MCF 10A (cell line): ENCODE results near the gene NDOR1. TPM values are rescaled to one million over a fixed set of nuclear protein-coding genes. Genes with fewer than 3 reads are reported as not detected.

ENCODE experiments used
- BruUV-seq: library from RNA; stranded (reverse); fragments of 400-500 nt; replicated peaks from 2 replicates; lab custom pipeline; 2021; lab: Mats Ljungman, UMichigan
- CTCF ChIA-PET: fragments of 300-600 bp; sonication (Branson Sonifier 250); formaldehyde crosslinking; extraction: SDS; loops from one replicate; lab custom pipeline; 2021; ENCODE audit warnings: antibody characterized with exemption, inconsistent platforms; lab: Yijun Ruan, JAX
- POLR2A ChIA-PET: fragments of 300-600, 350-650 bp; sonication (Branson Sonifier 250); formaldehyde crosslinking; extraction: SDS; loops from one replicate; lab custom pipeline; 2020; ENCODE audit warnings: antibody characterized with exemption, inconsistent platforms; lab: Yijun Ruan, JAX
- DNase-seq: peaks from one replicate; pipeline ENCODE4 v3.0.0-alpha.2; 2018; ENCODE audit not compliant: unreplicated experiment
- H3K27ac Mint-ChIP-seq: one replicate; pipeline ENCODE4 v1.8.0; 2022; ENCODE audit warnings: mild to moderate bottlenecking, low read depth, mixed read lengths; ENCODE audit not compliant: unreplicated experiment
- H3K27me3 Mint-ChIP-seq: one replicate; pipeline ENCODE4 v1.8.0; 2022; ENCODE audit warnings: mixed read lengths; ENCODE audit not compliant: insufficient read depth, unreplicated experiment
- H3K36me3 Mint-ChIP-seq: one replicate; pipeline ENCODE4 v1.8.0; 2022; ENCODE audit warnings: mild to moderate bottlenecking, moderate library complexity, mixed read lengths; ENCODE audit not compliant: insufficient read depth, unreplicated experiment
- H3K4me1 Mint-ChIP-seq: one replicate; pipeline ENCODE4 v1.8.0; 2022; ENCODE audit warnings: mixed read lengths; ENCODE audit not compliant: insufficient read depth, unreplicated experiment
- H3K4me3 Mint-ChIP-seq: one replicate; pipeline ENCODE4 v1.8.0; 2022; ENCODE audit warnings: mild to moderate bottlenecking, moderate library complexity, mixed read lengths; ENCODE audit not compliant: unreplicated experiment
- H3K9me3 Mint-ChIP-seq: one replicate; pipeline ENCODE4 v1.8.0; 2022; ENCODE audit warnings: mixed read lengths; ENCODE audit not compliant: unreplicated experiment
- intact Hi-C: fragments of 100-400 bp; cut with micrococcal nuclease; formaldehyde crosslinking; loops from 2 replicates; pipeline ENCODE4 v1.14.1; 2022
- total RNA-seq: library from RNA; stranded (reverse); gene quantifications from 2 replicates; pipeline ENCODE4 v1.2.3, GENCODE V29; 2022
- TF ChIP-seq, protein P1 (sequence below): fragments of 200-600 bp; IDR thresholded peaks from one replicate; pipeline ENCODE4 v1.8.0; 2022; ENCODE audit warnings: antibody characterized with exemption, mild to moderate bottlenecking; ENCODE audit not compliant: unreplicated experiment

The NDOR1 gene
- total RNA-seq, 1 experiment from 2014 or later: 18.0 TPM

DNA sequence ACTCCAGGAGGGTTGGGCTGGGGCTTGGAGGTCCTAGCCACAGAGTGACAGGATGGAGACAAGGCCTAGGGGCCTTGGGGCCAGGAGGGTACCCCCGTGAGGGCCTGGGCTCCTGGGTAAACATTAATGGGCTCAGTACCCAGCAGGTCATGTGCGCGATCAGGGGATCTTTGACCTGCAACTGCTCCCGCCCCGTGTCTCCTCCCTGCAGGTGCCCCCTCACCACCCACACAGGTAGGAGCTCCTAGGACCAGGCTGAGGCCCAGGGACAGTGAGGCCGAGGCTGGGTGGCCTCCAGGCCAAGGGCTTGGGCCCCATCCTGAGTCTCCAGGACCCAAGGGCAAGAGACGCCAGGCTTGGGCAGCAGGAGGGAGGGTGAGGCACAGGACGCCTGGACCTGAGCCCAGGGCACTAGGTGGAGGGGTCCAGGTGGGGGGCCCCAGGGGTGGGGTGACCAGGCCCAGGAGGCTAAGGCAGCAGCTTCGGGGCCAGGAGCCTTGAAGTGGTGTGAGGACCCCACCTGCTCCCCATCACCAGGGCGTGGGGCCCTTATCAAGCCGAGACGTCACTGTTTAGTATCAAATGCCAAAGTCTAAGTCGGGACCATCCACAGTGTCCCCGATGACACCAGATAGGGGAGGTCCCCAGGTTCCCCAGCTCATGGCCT lies 25.3 kb downstream of the NDOR1 start, which contains the start of gene SLC34A3:
Gene SLC34A3 (plus strand): TSS at position 197 of the 667 bp plus-strand sequence. CDS start 802 bp downstream, outside the sequence.
- intact Hi-C loops: no loop called here
- H3K36me3 Mint-ChIP-seq: peaks cover 7% of the 10 kb centered on the region
- H3K4me3 Mint-ChIP-seq: no peak within 1 kb of the TSS
- TF ChIP-seq, protein P1, sequence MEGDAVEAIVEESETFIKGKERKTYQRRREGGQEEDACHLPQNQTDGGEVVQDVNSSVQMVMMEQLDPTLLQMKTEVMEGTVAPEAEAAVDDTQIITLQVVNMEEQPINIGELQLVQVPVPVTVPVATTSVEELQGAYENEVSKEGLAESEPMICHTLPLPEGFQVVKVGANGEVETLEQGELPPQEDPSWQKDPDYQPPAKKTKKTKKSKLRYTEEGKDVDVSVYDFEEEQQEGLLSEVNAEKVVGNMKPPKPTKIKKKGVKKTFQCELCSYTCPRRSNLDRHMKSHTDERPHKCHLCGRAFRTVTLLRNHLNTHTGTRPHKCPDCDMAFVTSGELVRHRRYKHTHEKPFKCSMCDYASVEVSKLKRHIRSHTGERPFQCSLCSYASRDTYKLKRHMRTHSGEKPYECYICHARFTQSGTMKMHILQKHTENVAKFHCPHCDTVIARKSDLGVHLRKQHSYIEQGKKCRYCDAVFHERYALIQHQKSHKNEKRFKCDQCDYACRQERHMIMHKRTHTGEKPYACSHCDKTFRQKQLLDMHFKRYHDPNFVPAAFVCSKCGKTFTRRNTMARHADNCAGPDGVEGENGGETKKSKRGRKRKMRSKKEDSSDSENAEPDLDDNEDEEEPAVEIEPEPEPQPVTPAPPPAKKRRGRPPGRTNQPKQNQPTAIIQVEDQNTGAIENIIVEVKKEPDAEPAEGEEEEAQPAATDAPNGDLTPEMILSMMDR: no peak
- no TSS peak for BruUV-seq
- CTCF ChIA-PET: interaction anchor here (0.7 kb wide), 1 partner anchor 67 kb away, joined by 3 read pairs; no protein-coding TSS in a partner anchor
- no peaks in the 10 kb centered on the region for H3K9me3 Mint-ChIP-seq
- no peaks in the 10 kb centered on the region for H3K27me3 Mint-ChIP-seq
- POLR2A ChIA-PET: interaction anchor here (0.8 kb wide), 1 partner anchor 10 kb away, joined by 3 read pairs; the partner anchor contains the start of gene TUBB4B
- H3K27ac Mint-ChIP-seq: no peak within 1 kb of the TSS
- peaks cover 15% of the 10 kb centered on the region for H3K4me1 Mint-ChIP-seq
- DNase-seq: no peak

DNA sequence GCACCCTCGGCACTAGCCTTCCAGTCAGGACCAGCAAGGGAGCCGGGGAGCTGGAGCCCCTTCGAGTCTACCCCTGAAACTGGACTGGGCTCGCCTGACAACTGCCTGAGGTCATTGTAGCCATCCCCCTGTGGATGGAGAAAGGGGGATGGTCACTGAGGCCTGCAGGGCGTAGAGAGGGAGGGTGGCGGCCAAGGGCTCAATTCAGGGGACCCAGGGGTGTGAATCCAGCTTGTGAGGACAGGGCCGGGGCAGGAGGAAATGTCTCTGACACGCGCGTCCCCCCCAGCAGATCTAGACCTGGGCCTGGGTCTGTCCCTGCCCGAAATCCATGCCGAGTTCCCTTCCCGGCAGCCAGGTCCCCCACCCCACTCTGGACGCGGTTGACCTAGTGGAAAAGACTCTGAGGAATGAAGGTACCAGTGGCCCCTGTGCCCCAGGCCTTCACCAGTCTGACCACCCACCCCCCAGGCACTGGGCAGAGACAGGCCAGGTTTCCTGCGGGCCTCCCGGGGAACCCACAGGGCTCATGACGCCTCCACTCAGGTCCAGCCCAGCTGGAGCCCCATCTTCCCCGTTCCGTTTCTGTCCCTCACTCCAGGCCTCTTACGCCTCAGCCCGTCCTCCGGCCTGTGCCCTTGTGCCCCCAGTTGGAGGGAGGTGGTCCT lies 26.0 kb downstream of the NDOR1 start:
- Mint-ChIP-seq H3K4me1 (peaks cover 11% of the 10 kb centered on the region), H3K36me3 (peaks cover 7% of the 10 kb centered on the region), H3K27ac (no peak overlapping the region), H3K27me3 (no peaks in the 10 kb centered on the region), H3K4me3 (no peak overlapping the region), H3K9me3 (no peaks in the 10 kb centered on the region)
- POLR2A ChIA-PET: interaction anchor here (0.8 kb wide), 1 partner anchor 9 kb away, joined by 3 read pairs; the partner anchor contains the start of gene TUBB4B
- no TSS peak for BruUV-seq
- TF ChIP-seq, protein P1: no peak
- no peak for DNase-seq
- CTCF ChIA-PET: no interaction called here
- intact Hi-C loops: no loop called here

DNA sequence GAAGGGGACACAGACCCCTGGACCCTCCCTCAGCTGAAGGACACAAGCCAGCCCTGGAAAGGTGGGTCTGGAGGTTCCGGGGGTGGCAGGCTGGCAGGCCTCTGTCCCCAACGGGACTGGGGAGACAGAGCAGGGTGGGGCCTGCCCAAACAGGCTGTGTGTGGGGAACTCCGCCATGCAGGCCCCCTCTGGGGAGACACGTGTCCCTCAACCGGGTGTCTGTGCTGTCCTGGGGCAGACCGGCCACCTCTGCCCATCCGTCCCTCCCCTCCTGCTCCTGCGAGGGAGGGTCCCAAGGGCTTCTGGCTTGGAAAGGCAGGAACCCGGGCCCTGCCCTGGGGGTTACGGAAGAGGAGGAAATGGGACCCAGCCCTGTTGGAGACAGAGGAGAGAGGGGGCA lies 26.6 kb downstream of the NDOR1 start:
- no peaks in the 10 kb centered on the region for H3K27me3 Mint-ChIP-seq
- no peak overlapping the region for H3K4me3 Mint-ChIP-seq
- intact Hi-C loops: no loop called here
- TF ChIP-seq, protein P1: no peak
- ChIA-PET POLR2A (no interaction called here), CTCF (no interaction called here)
- BruUV-seq: no TSS peak
- DNase-seq: no peak
- peaks cover 6% of the 10 kb centered on the region for H3K4me1 Mint-ChIP-seq
- H3K27ac Mint-ChIP-seq: no peak overlapping the region
- H3K9me3 Mint-ChIP-seq: no peaks in the 10 kb centered on the region
- peaks cover 7% of the 10 kb centered on the region for H3K36me3 Mint-ChIP-seq

DNA sequence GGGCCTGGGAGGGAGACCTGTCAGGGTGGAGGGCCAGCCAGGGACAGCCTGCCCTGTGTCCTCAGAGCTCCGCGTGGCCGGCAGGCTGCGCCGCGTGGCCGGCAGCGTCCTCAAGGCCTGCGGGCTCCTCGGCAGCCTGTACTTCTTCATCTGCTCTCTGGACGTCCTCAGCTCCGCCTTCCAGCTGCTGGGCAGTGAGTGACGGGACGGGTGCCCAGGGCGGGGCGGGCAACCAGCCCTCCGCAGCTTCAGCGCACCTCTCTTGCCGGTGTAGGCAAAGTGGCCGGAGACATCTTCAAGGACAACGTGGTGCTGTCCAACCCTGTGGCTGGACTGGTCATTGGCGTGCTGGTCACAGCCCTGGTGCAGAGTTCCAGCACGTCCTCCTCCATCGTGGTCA lies 27.0 kb downstream of the NDOR1 start:
- ChIA-PET POLR2A (no interaction called here), CTCF (interaction anchor here (0.5 kb wide), 1 partner anchor 186 kb away, joined by 3 read pairs; no protein-coding TSS in a partner anchor)
- Mint-ChIP-seq H3K27ac (no peak overlapping the region), H3K9me3 (no peaks in the 10 kb centered on the region), H3K27me3 (no peaks in the 10 kb centered on the region), H3K4me1 (peaks cover 4% of the 10 kb centered on the region), H3K36me3 (peaks cover 7% of the 10 kb centered on the region), H3K4me3 (no peak overlapping the region)
- no TSS peak for BruUV-seq
- intact Hi-C loops: no loop called here
- TF ChIP-seq, protein P1: no peak
- DNase-seq: no peak
